NCI-H2107 treated with DMSO at 0.1 percent for 48 hours (cell line): ENCODE data around the gene CST3.
"Not testable (repeated sequence)": the region's sequence is repeated elsewhere in the genome, so short reads cannot be mapped to it uniquely, and the experiment has no call there.

Source experiments
- DNase-seq: peaks from one replicate; lab custom pipeline; 2025; ENCODE audit not compliant: unreplicated experiment; lab: John Stamatoyannopoulos, UW

CST3 gene

GRCh38 chr20:23662276-23662870, 24.6 kb upstream of the CST3 start:
- DNase-seq: no peak

- no peak for DNase-seq
Observed at GRCh38 chr20:23661002-23661429, 23.3 kb upstream of the CST3 start.

GRCh38 chr20:23659989-23660837, 22.5 kb upstream of the CST3 start:
- DNase-seq: no peak

- not testable (repeated sequence) for DNase-seq
Observed at GRCh38 chr20:23659610-23659988, 21.8 kb upstream of the CST3 start.

GRCh38 chr20:23658989-23659609, 21.3 kb upstream of the CST3 start:
- no peak for DNase-seq

GRCh38 chr20:23658336-23658735, 20.6 kb upstream of the CST3 start:
- no peak for DNase-seq

GRCh38 chr20:23657202-23657601, 19.4 kb upstream of the CST3 start:
- no peak for DNase-seq

GRCh38 chr20:23656372-23656771, 18.6 kb upstream of the CST3 start:
- no peak for DNase-seq

GRCh38 chr20:23655491-23656211, 17.9 kb upstream of the CST3 start:
- DNase-seq: no peak

- no peak for DNase-seq
Observed at GRCh38 chr20:23654717-23655116, 17.0 kb upstream of the CST3 start.

- no peak for DNase-seq
Observed at GRCh38 chr20:23654000-23654399, 16.2 kb upstream of the CST3 start.

GRCh38 chr20:23653400-23653938, 15.7 kb upstream of the CST3 start:
- no peak for DNase-seq

GRCh38 chr20:23652926-23653325, 15.2 kb upstream of the CST3 start:
- DNase-seq: no peak

GRCh38 chr20:23652371-23652770, 14.6 kb upstream of the CST3 start:
- no peak for DNase-seq

GRCh38 chr20:23651117-23651516, 13.4 kb upstream of the CST3 start:
- no peak for DNase-seq

GRCh38 chr20:23649830-23650417, 12.2 kb upstream of the CST3 start:
- no peak for DNase-seq

GRCh38 chr20:23649242-23649641, 11.5 kb upstream of the CST3 start:
- DNase-seq: no peak

GRCh38 chr20:23647346-23647745, 9.6 kb upstream of the CST3 start:
- DNase-seq: no peak

GRCh38 chr20:23646106-23646873, 8.5 kb upstream of the CST3 start:
- DNase-seq: no peak

- DNase-seq: no peak
Observed at GRCh38 chr20:23645575-23645974, 7.8 kb upstream of the CST3 start.
